HK-2 (cell line): ENCODE data around the gene ARMC7.
"Not testable (repeated sequence)": the region's sequence is repeated elsewhere in the genome, so short reads cannot be mapped to it uniquely, and the experiment has no call there.

ENCODE experiments used
- DNase-seq: peaks from one replicate; pipeline ENCODE4 v3.0.0-alpha.2; 2018; ENCODE audit not compliant: unreplicated experiment

Gene ARMC7

DNA sequence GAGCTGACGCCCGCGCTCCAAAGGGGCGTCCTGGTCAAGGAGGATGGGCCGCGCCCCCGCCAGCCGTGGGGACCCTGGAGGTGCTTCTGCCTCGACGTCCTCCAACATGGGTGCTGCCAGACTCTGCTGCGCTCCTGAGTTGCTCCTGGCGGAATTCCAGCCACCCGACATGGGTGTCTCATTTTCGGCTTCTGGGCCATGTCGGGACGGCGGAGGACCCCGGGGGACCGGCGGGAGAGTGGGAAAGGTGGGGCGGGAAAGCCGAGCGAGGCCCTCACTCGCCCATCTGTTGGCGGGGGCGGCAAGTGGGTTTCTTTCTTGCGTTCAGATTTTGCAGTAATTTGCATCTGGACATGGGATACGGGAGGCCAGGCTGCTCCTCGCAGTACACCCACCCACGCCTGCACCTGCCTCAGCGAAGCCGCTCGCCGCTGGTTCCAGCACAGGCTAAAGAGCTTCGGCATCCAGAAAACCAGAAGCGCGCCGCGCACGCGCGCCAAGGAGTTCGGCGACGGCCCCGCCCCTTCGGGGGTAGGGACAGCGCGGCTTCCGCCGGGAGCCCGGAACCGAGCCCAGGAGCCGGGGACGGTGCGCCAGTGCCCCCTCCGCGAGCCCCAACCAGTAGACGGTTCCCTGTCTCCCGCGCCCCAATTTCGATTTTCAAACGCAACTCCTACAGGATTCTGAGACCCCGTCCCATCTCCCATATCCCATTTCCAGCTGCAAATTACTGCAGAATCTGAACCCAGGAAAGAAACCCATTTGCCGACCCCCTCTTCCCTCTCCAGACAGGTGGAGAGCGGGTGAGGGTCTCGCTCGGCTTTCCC, at the start of gene ARMC7:
TSS of gene ARMC7 (plus strand) at position 563 of the 827 bp plus-strand sequence. CDS start 320 bp downstream, outside the sequence.
- peak; percentile 87 for DNase-seq

- DNase-seq: no peak
Observed at GRCh38 chr17:75060434-75061054, 49.2 kb upstream of the ARMC7 start.

DNA sequence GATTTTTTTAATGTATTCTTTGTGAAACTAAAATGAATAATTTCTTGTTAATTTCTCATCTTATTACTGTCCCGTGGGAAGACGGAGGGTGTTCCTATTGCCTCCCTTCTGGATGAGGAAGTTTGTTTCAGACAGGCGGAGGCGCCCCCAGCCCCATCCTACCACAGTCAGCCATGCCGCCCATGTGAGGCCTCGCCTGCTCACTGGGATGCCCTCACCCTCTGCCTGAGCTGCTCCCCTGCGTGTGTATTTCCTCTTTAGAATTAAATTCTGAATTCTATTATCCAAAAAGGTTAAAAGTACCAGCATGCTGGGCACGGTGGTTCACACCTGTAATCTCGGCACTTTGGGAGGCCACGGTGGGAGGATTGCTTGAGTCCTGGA, 48.7 kb upstream of the ARMC7 start:
- no peak for DNase-seq

- DNase-seq: no peak
Observed at GRCh38 chr17:75061618-75062017, 48.2 kb upstream of the ARMC7 start.

DNA sequence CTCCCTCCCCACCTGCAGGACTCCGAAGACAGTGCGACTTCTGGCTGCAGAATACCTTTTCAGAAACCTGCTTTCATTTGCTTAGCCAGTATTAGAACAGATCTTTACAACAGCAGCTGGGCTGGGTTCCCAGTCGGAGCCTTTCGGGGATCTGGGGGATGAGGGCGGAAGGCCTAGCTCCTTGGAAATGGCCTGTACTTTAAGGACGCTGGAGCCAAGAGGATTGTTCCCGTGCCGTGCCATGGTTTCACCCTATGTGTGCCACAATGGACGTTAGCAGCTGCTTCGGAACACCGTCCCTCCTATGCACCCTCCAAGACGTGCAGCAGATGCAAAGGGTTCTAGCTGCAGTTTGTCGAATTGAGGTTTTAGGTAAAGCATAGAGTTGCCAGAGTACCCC, 46.6 kb upstream of the ARMC7 start:
- DNase-seq: no peak

DNA sequence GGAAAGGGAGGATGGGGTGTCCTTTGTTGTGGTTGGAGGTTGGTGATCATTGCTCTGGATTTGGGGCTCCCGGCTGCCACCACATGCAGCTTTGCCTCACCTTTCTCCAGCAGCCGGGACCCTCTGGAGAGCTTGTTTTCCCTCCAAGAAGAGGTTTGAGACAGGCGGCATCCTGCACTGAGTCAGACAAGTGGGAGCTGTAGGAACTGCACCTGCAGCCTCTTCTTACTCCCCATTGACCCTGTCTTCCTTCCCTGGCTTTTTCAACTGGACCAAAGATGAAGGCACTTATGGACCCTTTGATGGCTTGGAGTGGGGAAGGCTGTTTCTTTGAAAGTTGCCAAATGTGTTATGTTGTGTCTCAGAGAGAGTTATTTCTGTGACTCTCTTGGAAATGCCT, 46.1 kb upstream of the ARMC7 start:
- DNase-seq: no peak

- no peak for DNase-seq
Observed at GRCh38 chr17:75064040-75064439, 45.7 kb upstream of the ARMC7 start.

- DNase-seq: no peak
Observed at GRCh38 chr17:75064460-75064859, 45.3 kb upstream of the ARMC7 start.

DNA sequence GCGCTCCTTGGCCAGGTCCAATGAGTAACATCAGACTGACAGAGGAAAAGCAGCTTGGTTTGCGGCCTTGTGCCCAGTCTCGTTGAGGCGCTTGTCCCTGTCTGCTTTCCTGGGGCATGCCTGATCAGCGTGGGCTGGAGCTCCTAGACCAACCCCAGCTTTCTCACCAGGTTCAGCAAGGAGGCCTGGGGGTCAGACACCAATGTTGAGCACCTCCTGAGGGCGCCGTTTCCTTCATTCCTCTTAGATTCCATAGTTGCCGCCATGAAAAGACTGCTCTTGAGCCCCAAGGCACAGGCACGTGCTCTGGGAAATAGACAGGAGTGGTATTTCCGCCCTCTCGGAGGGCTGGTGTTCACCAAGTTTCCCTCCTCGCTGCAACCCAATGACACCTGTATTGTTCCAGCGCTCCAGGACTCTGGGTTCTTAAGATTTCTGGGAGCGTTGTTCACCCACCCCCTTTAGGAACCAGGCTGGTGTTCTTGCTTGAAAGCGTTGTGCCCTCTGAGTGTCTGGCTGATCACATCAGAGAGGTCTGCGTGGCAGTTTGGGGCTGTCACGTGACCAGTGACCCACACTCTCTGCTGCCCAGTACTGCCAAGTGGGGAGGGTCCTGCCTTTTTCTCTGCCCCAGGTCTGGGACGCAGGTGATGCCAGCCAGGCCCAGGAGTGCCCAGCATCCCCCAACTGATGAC, 44.8 kb upstream of the ARMC7 start:
- DNase-seq: no peak

DNA sequence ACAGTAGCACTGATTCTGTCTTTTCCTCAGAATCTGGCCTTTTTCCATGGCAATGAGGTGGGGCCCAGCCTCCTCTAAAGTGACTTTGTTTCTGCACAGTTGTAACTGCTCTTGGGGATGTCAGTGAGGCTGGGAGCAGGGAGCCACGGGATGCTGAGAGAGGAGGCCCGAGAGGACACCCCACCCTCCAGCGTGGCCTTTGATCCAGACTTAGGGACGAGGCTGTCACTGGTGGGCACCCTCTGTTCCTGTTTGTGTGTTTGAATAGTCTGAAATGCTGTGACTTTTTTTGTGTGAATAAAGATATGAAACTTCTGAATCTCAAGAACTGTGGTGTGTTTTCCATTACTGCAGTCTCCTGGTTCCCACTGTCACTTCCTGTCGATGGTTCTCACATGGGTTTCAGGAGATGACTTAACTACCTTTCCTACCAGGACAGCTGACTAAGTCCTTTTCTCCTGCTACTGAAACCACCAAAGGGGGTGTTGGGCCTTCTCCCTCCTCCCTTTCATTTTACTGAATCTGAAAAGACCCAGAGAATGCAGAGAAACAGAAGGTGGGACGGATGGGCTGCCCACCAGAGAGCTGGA, 44.1 kb upstream of the ARMC7 start:
- DNase-seq: no peak

DNA sequence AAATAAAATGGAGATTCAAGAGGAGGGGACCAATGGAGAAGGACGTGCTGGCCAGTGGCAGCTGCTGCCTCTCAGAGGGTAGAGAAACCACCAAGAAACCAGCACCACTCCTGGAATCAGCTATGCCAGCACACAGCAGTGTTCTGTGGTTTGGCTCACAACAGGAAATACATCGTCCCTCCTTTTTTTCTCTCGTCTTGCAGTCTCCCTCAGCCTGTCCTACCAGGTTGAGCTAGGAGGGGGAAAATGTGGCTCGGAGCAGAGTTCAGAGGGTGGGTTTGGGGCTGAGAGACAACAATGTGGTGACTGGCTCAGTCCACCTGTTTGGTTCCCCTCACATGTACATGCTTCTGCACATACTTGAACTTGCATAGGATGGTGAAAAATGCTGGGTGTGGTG, 41.9 kb upstream of the ARMC7 start:
- DNase-seq: no peak

DNA sequence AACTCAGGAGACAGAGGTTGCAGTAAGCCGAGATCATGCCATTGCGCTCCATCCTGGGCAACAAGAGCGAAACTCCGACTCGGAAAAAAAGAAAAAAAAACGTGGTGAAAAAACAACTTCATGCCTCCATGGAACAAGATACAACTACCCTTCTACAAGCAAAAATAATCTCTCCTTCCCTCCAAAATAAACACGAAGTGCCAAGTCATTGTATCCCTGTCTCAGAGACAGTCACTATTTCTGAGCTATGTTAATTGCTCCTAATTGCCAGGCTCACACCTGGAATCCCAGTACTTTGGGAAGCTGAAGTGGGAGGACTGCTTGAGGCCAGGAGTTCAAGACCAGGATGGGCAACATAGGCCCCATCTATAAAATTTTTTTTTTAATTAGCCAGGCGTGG, 41.0 kb upstream of the ARMC7 start:
- no peak for DNase-seq

- no peak for DNase-seq
Observed at GRCh38 chr17:75069783-75070182, 40.0 kb upstream of the ARMC7 start.

GRCh38 chr17:75071478-75072271, 38.1 kb upstream of the ARMC7 start:
- not testable (repeated sequence) for DNase-seq

- DNase-seq: not testable (repeated sequence)
Observed at GRCh38 chr17:75072909-75073308, 36.9 kb upstream of the ARMC7 start.

DNA sequence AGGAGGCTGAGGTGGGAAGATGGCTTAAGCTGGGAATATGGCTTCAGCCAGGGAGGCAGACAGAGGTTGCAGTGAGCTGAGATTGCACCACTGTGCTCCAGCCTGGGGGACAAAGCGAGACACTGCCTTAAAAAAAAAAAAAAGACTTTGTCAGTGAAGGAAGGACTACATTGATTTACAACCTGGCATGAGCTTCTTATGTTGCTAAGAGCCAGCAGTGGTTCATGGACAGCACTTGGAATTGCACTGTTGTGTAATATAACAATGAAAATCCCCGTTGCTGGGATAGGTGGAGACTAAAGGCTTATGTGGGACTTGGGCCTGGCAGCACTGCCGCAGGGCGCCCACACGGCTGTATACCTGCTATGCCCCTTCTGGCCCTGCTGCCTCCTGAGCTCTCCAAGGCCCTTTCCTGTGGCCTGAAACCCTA, 36.1 kb upstream of the ARMC7 start:
- DNase-seq: no peak

GRCh38 chr17:75074532-75074931, 35.2 kb upstream of the ARMC7 start:
- DNase-seq: no peak

DNA sequence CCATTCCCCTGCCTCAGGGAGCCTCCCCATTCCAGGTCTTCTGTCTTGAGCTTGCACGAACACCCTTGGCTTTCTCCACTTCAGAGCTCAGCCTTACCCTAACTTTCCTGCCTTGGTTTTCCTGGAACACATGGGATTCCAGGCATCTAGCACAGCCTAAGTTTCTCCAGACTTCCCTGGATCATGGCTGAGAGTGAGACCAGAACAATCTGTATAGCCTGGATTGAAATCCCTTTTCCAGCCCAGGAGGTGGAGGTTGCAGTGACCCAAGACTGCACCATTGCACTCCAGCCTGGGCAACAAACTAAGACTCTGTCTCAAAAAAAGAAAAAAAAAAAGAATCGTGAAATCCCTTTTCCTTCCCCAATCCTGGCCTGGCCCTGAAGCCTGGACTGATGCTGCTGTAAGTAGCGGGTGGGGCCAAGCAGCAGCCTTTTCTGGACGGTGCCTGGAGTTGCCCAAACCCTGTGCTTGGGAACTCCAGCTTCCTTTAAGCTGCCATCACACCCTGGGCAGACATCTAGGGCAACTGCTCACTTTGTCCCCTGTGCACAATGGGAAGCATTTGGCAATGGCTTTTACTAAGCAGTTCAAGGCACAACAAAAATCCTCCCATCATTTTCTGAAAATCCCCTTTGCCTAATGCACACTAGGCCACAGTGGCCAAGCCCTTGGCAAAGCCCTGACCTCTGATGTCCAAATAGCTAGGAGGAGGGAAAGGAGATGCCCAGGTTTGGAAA, 34.0 kb upstream of the ARMC7 start:
- DNase-seq: no peak

GRCh38 chr17:75077072-75077495, 32.7 kb upstream of the ARMC7 start:
- no peak for DNase-seq

DNA sequence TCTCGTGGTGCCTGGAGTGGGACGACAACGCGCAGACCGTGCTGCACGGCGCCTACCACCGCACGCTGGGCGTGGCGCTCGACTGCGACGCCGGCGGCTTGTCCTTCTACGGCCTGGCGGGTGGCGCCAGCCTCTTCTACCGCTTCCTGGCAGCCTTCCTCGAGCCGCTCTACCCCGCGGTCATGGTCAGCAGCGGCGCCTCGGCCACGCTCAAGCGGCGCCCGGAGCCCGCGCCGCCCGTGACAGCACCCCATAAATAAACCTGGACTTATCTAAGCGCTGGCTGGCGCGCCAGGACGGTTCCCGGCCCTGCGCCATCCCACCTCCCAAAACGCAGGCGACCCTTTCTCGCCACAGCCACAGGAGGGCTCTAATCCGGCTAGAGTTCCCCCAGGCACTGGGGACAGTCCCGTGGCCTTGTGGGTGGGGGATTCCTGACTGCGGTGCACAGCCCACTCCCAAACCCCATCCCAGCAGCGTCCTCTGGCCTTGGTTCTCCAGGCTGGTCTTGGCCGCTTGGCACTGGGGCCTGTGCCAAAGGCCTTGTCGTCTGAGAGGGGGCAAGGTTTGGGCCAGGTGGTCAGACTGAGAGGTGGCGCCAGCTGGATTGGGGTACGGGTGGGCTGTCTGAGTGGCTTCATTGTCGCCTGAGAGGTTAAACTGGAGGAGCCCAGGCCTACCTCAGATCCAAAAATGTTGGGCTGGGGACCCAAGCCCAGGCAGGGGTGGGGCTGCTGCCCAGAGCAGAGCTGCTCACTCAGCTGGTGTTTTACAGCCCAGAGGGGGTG, 32.1 kb upstream of the ARMC7 start:
- no peak for DNase-seq
